Thyroid gland (tissue), 4 donors: ENCODE results near the gene MESP2. TPM values are rescaled to one million over a fixed set of nuclear protein-coding genes. Genes with fewer than 3 reads are reported as not detected.
A peak's percentile ranks its signal among the peaks of the same experiment; 100 is the strongest.

Experiments used
- DNase-seq, 2 donors: peaks; one replicate each; pipeline ENCODE4 v3.0.0-alpha.2; 2019
- H3K27ac ChIP-seq, 3 donors: fragments of 200-600 bp; sonication (generic); 1 replicate in 2 of 3; 2 replicates in 1 of 3; pipeline ENCODE4 v1.5.1; 2016 to 2019; ENCODE audit warnings: mild to moderate bottlenecking in 1 of 3, moderate library complexity in 1 of 3
- H3K27me3 ChIP-seq: fragments of 200-600 bp; sonication (generic); one replicate; pipeline ENCODE4 v1.5.1; 2019
- H3K36me3 ChIP-seq, 2 donors: fragments of 200-600 bp; sonication (generic); one replicate each; pipeline ENCODE4 v1.5.1; 2016 to 2019
- H3K4me1 ChIP-seq, 2 donors: fragments of 200-600 bp; sonication (generic); one replicate each; pipeline ENCODE4 v1.5.1; 2017 to 2019
- H3K4me3 ChIP-seq, 3 donors: fragments of 200-600 bp; sonication (generic); replicated peaks in 1 of 3; 1 replicate in 2 of 3; 2 replicates in 1 of 3; pipeline ENCODE4 v1.5.1; 2016; ENCODE audit warnings: mild to moderate bottlenecking in 1 of 3
- H3K9me3 ChIP-seq: fragments of 200-600 bp; sonication (generic); one replicate; pipeline ENCODE4 v1.5.1; 2017
- POLR2A ChIP-seq, 2 donors: fragments of 450-650 bp; IDR thresholded peaks; one replicate each; pipeline ENCODE4 v1.6.1; 2017; ENCODE audit warnings: antibody characterized with exemption in 2 of 2, mild to moderate bottlenecking in 2 of 2, moderate library complexity in 1 of 2
- WGBS, 2 donors: methylation state at CpG; one replicate each; pipeline ENCODE4 v1.1.5; 2017; 5-methylcytosine and 5-hydroxymethylcytosine counted together
- intact Hi-C: fragments of 100-400 bp; cut with DNase I; formaldehyde crosslinking; loops from one replicate; pipeline ENCODE4 v1.15.1; 2023
- total RNA-seq, 4 donors: library from RNA; depleted of rRNA; stranded (reverse); fragments of >200 nt; gene quantifications; one replicate each; pipeline ENCODE4 v1.2.3, GENCODE V29; 2016
- TF ChIP-seq, protein P1 (sequence below), 6 experiments: fragments of 200-600 bp in 3 of 6; fragments of 450-650 bp in 3 of 6; sonication (generic) in 3 of 6; IDR thresholded peaks; one replicate each; pipeline ENCODE4 v1.5.1; 2016 to 2019; ENCODE audit warnings: antibody characterized with exemption in 6 of 6, mild to moderate bottlenecking in 2 of 6, inconsistent platforms in 1 of 6, moderate library complexity in 1 of 6

Gene MESP2
- total RNA-seq = under 1 TPM in 2 of 4 donors, not detected in 2; 0.34 to 0.67 TPM

DNA sequence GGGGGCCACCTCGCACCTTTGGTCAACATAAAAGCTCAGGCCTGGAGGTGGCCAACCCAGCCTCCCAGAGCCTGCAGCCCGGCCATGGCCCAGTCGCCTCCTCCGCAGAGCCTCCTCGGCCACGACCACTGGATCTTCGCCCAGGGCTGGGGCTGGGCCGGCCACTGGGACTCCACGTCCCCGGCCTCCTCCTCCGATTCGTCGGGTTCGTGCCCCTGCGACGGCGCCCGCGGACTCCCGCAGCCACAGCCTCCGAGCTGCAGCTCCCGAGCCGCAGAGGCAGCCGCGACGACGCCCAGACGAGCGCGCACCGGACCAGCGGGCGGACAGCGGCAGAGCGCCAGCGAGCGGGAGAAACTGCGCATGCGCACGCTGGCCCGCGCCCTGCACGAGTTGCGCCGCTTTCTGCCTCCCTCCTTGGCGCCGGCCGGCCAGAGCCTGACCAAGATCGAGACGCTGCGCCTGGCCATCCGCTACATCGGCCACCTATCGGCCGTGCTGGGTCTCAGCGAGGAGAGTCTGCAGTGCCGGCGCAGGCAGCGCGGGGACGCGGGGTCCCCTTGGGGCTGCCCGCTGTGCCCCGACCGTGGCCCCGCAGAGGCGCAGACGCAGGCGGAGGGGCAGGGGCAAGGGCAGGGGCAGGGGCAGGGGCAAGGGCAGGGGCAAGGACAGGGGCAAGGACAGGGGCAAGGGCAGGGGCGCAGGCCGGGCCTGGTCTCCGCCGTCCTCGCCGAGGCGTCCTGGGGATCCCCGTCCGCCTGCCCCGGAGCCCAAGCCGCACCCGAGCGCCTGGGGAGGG lies at the start of gene MESP2:
Gene MESP2 (plus strand): TSS at position 59 of the 799 bp plus-strand sequence. CDS start 26 bp downstream, at position 85.
- Histone ChIP-seq H3K9me3 (no peaks in the 10 kb centered on the region), H3K27ac (peak within 1 kb of the TSS in 2 of 3 donors; percentile 7 to 10), H3K4me1 (peaks cover 3 to 10% of the 10 kb centered on the region in 2 donors), H3K27me3 (no peaks in the 10 kb centered on the region), H3K4me3 (peak within 1 kb of the TSS in 1 of 3 donors; percentile 31), H3K36me3 (no peaks in the 10 kb centered on the region)
- intact Hi-C loops = no loop called here
- DNase-seq = peak; percentile 86 to 88
- TF ChIP-seq POLR2A (IDR thresholded peaks at IDR 0.05) = no peak
- TF ChIP-seq, protein P1, sequence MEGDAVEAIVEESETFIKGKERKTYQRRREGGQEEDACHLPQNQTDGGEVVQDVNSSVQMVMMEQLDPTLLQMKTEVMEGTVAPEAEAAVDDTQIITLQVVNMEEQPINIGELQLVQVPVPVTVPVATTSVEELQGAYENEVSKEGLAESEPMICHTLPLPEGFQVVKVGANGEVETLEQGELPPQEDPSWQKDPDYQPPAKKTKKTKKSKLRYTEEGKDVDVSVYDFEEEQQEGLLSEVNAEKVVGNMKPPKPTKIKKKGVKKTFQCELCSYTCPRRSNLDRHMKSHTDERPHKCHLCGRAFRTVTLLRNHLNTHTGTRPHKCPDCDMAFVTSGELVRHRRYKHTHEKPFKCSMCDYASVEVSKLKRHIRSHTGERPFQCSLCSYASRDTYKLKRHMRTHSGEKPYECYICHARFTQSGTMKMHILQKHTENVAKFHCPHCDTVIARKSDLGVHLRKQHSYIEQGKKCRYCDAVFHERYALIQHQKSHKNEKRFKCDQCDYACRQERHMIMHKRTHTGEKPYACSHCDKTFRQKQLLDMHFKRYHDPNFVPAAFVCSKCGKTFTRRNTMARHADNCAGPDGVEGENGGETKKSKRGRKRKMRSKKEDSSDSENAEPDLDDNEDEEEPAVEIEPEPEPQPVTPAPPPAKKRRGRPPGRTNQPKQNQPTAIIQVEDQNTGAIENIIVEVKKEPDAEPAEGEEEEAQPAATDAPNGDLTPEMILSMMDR (IDR thresholded peaks at IDR 0.05) = peak in 5 of 6 experiments; percentile 6 to 59 (median 43)
- WGBS, 2 donors = 23% methylated on average over 19 of the region's 82 CpGs; no CpG with 5 or more reads in 1 of the 2 donors

DNA sequence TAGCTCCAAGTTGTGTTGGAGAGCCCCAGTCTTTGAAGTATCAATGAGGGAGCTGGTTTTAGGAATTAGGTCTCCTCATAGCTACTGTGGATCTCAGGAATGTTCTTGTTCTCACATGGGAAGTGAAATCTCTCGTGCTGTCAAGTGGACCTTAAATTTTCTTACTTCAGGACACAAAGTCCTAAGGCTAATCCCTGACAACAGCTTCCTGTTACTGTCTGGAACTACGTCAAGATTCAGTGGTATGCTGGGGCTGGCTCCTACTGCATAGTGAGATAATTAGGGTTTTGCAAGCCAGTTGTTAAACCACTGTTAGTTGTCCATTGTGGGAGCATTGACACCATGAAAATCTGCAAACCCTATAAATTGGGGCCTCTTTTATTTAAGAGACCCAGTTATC lies 47.9 kb upstream of the MESP2 start:
- no peak overlapping the region for H3K4me3 ChIP-seq
- no peaks in the 10 kb centered on the region for H3K4me1 ChIP-seq
- H3K9me3 ChIP-seq = no peaks in the 10 kb centered on the region
- H3K27me3 ChIP-seq = no peaks in the 10 kb centered on the region
- no peaks in the 10 kb centered on the region for H3K36me3 ChIP-seq
- DNase-seq = no peak
- 77 to 82% methylated on average over 2 of the region's 2 CpGs for WGBS, 2 donors
- intact Hi-C loops = no loop called here
- TF ChIP-seq, protein P1 (IDR thresholded peaks at IDR 0.05) = no peak
- no peak for TF ChIP-seq POLR2A (IDR thresholded peaks at IDR 0.05)
- H3K27ac ChIP-seq = no peak overlapping the region

DNA sequence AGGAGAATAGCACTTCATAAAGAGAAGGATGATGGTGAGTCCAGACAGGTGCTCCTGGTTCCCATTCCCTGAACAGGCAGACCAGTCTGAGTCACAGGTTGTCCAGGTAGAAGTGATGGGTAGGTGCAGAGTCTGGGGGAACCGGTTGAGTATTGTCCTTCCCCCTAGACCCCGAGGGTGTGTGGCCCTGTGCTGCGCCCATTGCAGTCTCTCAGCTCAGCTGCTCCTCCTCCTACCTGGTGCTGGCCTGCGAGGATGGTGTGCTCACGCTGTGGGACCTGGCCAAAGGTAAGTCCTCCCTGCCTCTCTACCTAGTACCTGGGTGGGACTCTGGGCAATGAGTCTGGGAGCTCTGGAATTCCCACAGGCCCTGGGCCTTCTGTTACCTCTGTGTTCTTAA lies 44.9 kb upstream of the MESP2 start:
- no peaks in the 10 kb centered on the region for H3K36me3 ChIP-seq
- H3K9me3 ChIP-seq = no peaks in the 10 kb centered on the region
- WGBS, 2 donors = 86 to 92% methylated on average over 5 of the region's 5 CpGs
- no peak overlapping the region for H3K4me3 ChIP-seq
- no peaks in the 10 kb centered on the region for H3K27me3 ChIP-seq
- intact Hi-C loops = no loop called here
- TF ChIP-seq POLR2A (IDR thresholded peaks at IDR 0.05) = no peak
- no peaks in the 10 kb centered on the region for H3K4me1 ChIP-seq
- no peak for DNase-seq
- no peak overlapping the region for H3K27ac ChIP-seq

DNA sequence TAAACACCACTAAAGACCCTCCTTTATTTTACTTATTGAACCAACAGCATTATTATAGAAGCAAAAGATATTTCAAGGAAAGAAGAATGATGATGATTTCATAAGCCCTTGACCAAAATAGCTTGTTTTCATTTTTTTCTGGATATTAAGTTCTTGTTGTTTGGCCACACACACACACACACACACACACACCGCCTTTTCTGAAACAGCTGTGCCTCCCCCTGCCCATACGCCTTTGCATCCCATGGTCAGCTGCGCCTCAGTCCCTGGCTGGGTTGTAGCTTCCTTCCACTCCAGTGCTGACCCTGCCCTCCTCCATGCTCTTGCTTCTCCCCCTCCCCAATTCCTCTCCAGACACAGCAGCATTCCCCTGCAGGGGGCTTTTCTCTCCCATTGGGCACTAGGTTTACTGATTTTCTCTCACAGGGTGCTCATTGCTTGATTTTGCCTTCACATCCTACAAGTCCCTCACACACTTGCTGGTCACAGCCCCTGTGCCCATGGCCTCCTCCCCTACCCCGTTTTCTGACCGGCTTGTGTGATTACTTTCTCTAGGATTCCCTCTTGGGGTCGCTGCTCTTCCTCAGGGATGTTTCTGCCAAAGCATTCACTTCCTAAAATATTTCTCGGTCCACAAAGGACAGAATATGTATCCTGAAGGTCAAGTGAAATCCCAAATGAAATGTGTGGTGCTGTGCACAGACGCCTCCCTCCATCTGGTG lies 43.5 kb upstream of the MESP2 start:
- no peak overlapping the region for H3K27ac ChIP-seq
- no peaks in the 10 kb centered on the region for H3K27me3 ChIP-seq
- TF ChIP-seq POLR2A (IDR thresholded peaks at IDR 0.05) = no peak
- TF ChIP-seq, protein P1 (IDR thresholded peaks at IDR 0.05) = no peak
- H3K4me3 ChIP-seq = no peak overlapping the region
- no peaks in the 10 kb centered on the region for H3K4me1 ChIP-seq
- no peaks in the 10 kb centered on the region for H3K36me3 ChIP-seq
- no peak for DNase-seq
- no peaks in the 10 kb centered on the region for H3K9me3 ChIP-seq
- intact Hi-C loops = no loop called here
- WGBS, 2 donors = 68 to 70% methylated on average over 8 of the region's 8 CpGs

DNA sequence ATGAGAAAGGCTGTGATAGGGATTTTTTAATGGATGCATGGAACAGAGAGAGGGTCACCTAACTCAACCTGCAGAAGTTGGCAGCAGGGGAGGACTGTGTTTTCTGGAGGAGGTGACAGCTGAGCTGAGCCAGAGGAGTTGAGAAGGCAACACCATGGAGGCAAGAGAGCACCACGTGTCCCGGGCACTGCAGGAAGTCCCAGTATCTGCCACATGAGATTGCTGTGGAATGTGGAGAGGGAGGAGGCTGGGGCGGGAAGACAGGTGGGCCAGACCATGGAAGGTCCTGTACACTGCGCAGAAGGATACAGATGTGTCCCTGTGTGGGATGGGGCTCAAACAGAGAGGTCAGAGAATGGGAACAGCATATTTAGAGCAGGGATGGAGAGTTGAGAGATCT lies 40.4 kb upstream of the MESP2 start:
- no peak overlapping the region for H3K27ac ChIP-seq
- WGBS, 2 donors = 60 to 70% methylated on average over 4 of the region's 4 CpGs
- no peaks in the 10 kb centered on the region for H3K4me1 ChIP-seq
- no peak for DNase-seq
- no peak overlapping the region for H3K4me3 ChIP-seq
- no peaks in the 10 kb centered on the region for H3K36me3 ChIP-seq
- no peaks in the 10 kb centered on the region for H3K9me3 ChIP-seq
- no peaks in the 10 kb centered on the region for H3K27me3 ChIP-seq
- no peak for TF ChIP-seq POLR2A (IDR thresholded peaks at IDR 0.05)
- TF ChIP-seq, protein P1 (IDR thresholded peaks at IDR 0.05) = no peak
- intact Hi-C loops = no loop called here
